Ramos (cell line): Measurements from ENCODE around the gene TRAK1.

ENCODE experiments used
- in situ Hi-C: fragments of 300-500 bp; cut with MboI; formaldehyde crosslinking; loops from one replicate; pipeline ENCODE4 v1.14.3; 2022; ENCODE audit warnings: low sequenced_read_pairs; ENCODE audit not compliant: unreplicated experiment

The TRAK1 gene

DNA sequence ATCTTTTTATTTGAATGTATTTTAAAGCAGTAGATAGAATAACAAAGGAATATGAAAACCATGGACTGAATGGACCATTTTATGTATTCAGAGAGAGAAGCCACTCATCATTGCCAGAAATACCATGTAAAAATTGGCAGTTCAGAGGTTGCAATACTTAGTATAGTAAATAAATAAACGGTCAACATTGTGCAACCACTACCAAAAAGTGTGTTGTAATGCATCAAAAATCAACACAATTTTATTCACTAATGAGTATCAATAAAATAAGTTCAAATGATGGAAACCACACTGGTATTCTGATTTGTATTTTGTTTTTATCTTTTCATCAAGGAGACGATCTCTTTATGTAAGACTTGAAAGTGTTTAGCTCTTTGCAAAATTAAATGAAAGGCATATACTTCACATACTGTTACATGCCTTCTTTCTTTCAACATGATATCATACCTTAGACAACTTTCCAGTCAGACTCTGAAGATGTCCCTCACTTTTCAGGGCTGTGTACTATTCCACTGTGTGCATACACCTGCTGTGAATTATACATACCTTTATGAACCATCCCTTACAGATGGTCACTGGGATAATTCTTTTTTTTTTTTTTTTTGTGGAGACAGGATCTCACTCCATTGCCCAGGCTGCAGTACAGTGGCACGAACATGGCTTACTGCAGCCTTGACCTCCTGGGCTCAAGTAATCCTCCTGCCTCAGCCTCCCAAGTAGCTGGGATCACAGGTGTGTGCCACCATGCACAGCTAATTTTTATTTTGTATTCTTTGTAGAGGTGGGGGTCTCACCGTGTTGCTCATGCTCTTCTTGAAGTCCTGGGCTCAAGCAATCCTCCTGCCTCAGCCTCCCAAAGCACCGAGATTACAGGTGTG, 134.6 kb downstream of the TRAK1 start:
- in situ Hi-C loops = no loop called here

DNA sequence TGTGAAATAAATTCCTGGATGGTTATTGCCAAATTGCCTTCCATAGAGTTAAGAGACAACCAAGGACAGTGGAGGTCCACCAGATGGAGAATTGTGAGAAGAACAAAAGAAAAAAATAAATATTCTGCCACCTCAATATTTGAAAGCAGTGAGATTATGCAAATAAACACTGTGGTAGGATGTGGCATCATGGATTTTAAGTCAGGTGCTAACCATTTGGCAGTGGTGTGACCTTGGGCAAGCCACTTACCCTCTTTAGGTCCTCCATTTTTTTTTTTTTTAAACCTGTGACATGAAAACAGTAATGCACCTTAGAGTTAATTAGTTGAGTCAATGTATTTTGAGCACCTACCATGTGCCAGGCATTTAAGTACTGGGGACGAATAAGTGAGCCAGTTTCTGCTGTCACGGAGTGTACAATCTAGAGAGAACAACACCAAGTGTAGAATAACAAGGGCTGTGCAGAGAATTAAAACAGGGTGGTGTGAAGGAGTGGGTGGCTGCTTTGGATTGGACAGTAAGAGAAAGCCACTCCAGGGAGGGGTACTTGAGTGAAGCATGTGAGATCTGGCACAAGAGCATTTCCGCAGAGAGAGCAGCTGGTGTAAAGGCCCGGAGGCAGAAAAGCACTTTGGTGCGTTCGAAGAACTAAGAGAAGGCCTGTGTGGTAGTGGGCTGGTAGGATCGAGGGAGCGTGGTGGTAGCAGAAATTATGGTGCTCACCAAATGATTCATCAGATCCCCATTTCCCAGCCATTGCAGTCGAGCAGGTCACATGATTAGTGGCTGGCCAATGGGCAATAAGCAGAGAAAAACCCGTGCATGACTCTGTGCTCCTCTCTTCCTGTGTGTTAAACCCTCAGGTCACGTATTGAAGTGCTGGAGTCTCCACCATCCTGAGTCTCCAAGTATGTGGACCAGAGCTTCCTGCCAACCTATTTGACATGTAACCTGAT, 135.6 kb downstream of the TRAK1 start:
- in situ Hi-C loops = no loop called here

DNA sequence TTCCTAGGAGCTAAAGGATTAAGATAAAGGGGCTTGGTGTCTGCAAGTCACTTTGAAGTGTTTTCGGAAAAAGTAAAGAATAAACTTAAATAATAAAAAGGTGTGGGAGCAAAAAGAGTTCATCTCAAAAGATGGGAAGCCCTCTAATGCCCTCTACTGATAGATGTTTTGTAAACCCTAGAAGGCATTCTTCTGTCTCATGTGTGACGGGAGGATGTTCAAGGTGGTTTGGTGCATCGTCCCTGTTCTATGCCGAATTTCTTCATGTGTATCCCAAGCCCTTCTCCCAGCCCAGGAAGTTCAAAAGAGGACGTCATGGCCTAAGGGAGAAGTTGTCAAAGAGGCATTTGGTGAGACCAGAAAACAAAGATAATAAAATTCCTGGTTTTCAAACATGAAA, 137.6 kb downstream of the TRAK1 start:
- in situ Hi-C loops = no loop called here

DNA sequence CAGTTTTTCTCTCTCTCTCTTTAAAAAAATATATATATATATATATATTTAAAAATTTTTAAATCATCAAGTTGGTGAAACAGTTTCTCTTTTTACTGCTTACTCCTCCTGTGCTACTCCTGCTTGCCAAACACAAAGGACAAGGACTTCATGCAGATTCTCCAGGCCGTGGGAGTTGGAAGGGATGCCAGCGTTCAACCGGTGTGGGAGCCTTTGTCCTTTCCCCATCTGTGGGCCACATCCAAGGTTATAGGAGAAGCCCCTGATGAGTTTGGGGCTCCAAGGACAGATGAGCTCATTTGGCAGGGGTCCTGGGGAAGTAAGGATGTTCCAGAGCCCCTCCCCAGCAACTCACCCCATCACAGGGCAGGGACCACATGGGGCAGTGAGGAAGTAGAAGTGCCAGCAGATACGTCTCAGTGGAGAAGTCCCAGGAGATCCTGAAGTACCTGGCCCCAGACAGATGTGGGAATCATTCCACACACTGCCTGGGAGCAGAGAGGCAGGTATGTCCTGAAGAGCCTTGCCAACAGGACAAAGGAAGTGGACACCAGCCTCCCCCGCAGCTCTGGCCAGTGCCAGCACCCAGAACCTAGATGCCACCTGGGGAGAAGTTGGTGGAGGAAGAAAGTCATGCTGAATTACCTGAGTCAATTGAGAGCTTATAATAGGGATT, 138.2 kb downstream of the TRAK1 start:
- in situ Hi-C loops = no loop called here

DNA sequence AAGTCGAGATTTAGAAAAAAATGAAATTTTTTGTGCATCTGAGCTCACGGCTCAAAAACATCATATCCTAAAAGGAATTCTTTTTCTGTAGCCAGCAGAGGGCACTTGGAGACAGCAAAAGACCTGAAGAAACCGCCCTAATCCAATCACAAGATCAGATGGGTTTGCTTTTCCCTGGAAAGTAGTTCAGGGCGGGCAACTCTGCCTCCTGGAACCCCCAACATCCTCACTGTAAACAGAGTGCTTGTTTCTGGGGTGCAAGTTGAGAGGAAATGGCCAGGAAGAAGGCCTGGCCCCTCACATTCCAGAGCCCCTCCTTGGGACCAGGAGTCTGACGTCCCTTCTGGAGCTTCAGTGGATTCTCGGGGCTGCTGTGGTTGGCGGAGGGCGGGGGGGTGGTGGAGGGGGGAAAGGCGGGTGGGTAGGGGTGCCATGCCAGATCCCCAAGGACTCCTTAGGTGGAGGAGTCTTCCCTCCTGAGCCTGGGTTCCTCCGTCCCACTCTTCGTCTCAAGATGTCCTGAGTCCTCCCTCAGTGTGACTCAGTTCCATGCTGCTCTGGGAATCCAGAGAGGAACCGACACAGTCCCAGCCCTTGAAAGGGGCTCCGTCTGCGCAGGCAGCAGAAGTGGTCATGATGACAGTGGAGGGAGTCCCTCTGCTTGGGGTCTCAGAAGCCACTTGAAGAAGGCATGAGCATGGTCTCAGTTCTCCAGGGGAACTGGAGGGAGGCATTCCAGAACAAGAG, 139.0 kb downstream of the TRAK1 start:
- in situ Hi-C loops = no loop called here

DNA sequence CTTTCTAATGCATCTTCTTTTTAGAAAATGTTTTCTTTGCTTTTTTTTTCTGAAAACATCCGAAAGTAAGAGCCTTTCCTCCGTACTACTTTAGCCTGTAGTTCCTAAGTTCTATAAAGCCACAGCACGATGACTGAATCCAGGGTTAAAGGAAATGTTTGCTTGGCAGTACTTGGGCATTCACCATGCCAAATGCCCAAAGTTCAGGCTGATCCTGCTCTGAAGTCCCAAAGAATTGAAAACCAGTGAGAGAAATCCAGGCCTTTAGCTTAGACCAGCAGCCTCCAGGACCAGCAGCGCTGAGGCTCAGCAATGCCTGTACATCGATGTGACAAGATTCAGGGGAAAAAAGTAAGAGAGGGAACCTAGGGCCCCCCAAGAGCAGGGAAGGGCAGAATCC, 139.7 kb downstream of the TRAK1 start:
- in situ Hi-C loops = no loop called here

DNA sequence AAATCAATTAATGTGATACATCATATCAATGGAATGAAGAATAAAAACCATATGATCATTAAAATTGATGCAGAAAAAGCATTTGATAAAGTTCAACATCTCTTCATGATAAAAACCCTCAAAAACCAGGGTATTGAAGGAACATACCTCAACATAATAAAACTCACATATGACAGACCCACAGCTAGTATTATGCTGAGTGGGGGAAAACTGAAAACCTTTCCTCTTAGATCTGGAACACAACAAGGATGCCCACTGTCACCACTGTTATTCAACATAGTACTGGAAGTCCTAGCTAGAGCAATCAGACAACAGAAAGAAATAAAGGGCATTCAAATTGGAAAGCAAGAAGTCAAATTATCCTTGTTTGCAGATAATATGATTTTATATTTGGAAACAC, 144.4 kb downstream of the TRAK1 start:
- in situ Hi-C loops = no loop called here

DNA sequence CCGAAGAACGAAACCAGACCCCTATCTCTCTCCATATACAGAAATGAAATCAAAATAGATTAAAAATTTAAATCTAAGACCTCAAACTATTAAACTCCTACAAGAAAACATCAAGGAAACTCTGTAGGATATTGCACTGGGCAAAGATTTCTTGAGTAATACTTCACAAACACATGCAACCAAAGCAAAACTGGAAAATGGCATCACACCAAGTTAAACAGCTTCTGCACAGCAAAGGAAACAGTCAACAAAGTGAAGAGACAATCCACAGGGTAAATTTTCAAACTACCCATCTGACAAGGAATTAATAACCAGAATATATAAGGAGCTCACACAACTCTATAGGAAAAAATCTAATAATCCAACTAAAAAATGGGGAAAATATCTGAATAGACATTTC, 145.5 kb downstream of the TRAK1 start:
- in situ Hi-C loops = no loop called here

DNA sequence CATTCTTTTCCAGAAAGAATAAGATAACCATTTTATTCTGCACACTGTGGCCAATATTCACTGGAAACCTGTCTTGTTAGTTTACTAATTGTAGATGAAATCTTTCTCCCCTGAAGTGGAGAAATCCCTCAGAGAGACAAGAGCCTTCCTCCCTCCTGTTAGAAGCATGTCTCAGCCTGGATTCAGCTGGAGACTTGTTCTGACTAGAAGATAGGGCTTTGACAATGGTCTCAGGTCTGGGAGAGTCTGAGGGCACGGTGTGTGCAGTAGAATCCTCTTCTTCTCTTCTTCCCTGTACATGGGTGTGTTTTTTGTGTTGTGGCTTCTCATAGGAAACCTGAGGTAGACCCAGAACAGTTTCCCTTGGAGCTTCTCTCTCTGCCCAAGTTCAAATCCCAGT, 154.9 kb downstream of the TRAK1 start:
- in situ Hi-C loops = loop anchor here (5.0 kb wide), 2 partner anchors 196 to 291 kb away; no protein-coding TSS in a partner anchor

DNA sequence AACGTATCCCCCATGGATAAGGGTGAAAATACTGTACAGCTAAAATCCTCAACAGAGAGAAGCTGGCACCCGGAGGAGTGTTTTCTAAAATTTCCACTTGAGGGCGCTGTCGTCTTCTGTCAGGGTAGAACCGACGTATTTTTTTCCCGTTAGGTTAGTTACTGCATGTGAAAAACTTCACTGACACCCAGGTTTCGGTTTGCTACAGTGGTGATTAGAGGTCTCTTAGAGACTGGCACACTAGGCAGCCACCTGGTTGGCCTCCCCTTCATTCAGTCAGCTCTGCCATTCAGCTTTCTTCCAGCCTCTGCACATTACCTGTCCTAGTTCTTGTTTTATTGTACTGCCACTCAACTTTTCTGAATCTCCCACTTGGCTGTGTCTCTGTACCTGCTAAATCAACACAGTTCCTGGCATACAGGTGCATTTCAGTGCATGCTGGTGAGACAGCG, 156.4 kb downstream of the TRAK1 start:
- in situ Hi-C loops = loop anchor here (5.0 kb wide), 2 partner anchors 195 to 290 kb away; no protein-coding TSS in a partner anchor

DNA sequence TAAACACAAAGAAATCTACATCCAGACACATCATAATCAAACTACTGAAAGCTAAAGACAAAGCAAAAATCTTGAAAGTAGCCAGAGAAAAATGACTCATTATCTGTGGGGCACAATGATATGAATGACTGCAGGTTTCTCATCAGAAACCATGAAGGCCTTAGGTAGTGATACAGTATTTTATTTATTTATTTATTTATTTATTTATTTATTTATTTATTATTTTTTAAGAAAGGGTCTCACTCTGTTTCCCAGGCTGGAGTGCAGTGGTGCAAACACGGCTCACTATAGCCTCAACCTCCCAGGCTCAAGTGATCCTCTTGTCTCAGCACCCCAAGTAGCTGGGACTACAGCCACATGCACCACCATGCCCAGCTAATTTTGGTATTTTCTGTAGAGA, 159.6 kb downstream of the TRAK1 start:
- in situ Hi-C loops = no loop called here

DNA sequence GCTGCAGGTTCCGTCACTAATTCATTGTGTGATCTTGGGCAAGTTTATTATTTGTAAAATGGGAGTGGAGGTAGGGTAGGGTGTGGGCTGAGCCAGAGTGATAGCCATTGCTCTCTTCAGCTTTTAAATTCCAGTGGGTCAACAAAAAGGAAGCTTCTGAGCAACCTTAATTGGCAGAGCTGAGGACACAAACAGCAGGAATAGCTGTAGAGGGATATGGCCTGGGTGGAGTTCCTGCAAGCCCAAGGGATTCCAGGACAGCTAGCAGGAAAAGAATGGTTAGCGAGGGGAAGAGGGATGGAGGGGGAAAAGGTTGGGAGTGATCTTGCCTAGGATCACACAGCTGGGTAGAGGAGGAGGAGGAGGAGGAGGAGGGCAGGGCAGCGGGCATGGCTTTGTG, 163.4 kb downstream of the TRAK1 start:
- in situ Hi-C loops = no loop called here

DNA sequence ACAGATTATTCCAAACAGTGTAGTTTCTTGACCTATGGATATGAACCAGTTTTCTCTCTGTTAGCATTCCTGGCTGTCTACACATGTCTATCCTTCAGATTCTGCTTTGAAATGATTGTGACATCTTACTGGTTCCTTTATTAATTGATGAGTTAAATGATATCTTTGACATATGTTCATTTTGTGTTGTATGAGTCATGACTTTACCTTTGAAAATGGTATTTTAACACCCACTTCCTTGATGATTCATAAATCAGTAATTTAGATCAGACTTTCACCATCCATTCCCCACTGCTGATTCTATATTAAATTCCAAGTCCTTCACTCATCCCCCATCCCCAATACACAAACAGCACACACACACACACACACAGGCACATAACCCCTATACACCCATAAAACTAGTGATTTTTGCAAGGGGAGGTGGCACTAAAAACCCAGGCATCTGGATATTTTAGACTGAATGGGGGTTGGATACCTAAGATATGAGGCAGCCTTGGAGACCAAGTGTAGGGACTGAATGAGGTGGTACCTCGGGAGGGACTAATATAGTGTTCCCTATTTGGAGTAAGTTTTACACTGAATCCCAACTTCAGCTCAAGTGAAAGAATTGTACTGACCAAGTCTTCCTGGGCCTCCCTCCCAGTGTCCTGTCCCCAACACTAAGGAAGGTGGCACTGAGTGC, 165.1 kb downstream of the TRAK1 start:
- in situ Hi-C loops = no loop called here

DNA sequence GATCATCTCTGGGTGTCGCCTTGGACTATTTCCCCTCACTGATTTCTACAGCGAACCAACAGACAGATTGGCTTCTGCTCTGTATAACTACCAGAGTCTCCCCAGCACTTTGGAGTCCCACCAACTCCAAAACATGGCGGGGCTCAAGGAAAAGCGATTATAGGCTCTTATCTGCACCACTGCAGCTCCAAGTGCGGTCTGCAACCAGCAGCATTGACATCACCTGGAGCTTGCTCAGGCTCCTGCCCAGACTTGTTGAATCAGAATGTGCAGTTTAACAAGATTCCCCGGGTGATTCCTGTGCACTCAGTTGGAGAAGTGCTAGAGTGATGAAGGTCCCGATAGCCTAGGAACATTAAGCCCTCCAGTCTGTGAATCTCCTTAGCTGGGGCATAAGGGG, 165.8 kb downstream of the TRAK1 start:
- in situ Hi-C loops = no loop called here

DNA sequence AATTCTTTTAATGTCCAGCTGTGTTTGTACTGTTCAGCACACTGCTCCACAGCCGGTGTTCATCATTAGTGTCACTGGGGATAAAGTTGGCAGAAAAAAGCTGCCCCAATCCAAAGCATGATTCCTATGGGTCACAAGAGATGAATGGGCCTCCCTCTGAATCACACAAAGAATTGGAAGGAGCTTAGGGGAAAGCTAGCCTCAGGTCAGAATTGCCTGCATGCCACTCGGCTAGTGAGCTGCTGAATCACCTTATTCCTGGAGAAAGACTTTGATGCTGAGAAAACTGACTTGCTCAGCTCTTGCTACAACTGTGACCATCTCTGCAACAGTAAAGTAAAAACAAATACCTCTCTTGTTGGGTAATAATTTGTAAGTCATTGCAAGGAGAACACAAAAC, 171.4 kb downstream of the TRAK1 start:
- in situ Hi-C loops = no loop called here

DNA sequence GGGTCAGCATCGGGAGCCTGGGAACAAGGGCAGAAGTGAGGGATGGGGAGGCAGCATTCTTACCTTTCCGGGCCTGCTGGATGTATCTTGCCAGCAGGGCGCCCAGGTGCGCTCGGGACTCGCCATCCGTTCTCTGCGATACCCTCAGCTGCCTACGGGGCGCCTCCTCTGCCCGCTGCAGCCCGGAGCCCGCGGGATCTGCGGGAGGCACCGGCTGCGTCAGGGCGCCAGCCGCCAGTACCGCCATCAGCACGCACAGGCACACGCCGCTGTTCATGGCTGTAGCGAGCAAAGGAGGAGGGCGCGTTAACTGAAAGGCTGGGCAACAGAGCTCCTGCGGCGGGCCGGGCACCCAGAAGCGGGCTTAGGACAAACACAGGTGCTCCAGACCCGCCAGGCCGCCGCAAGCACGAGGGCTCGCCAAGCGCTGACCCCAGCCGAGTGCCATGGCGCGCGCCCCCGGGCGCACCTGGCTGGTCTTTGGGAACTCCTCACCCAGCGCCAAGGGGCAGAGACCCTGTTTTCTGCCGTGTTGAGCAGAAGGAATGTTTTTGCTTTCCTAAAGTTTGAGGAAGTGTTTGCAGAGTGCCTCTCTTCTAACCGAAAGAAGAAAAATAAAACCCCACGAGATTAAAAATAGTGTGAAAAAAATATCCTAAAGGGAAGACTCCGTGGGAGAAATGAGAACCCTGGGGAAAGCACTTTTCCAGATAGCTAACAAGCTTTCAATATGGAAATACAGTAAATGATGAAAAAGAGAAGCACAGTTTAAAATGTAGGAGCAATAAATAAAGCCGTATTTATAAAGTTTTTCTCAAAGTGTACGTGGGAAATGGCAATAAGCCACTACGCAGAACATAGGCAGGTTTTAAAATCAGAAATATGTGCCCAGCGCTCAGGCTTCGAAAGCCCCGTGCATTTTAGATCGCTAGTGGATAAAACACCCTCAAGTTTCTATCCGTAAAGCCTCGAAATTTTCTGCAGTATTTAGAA, 172.5 kb downstream of the TRAK1 start:
- in situ Hi-C loops = no loop called here

DNA sequence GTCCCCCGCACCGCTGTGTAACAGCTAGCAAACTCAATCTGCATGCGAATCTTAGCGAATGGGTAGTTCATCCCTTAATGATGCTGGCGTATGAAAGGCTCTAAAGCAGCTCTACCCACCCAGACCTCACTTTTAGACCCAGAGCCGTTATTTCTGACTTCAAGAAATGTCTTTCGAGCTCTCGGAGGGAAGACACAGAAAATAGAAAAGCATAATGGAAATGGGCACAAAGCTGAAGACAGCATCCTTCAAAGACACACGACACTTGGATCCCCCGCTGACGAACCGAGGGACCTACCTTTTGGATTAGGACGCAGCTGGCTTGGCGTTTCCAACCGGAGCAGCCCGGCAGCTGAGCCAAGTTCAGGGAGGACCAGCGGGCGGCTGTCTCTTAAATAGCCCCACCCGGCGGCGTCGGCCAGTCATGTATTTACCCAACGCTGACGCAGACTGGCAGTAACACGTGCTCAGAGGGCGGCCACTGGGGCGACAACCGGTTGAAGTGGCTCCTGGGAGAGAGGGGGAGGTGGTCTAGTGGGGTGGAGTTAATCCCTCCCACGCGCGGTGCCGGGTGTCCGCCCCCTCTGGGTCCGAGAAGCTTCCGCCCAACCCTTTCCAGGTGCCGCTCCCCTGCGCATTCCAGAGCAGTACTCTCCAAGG, 173.4 kb downstream of the TRAK1 start:
- in situ Hi-C loops = no loop called here
